ENCODE data around the gene SHLD1.

Gene SHLD1

DNA sequence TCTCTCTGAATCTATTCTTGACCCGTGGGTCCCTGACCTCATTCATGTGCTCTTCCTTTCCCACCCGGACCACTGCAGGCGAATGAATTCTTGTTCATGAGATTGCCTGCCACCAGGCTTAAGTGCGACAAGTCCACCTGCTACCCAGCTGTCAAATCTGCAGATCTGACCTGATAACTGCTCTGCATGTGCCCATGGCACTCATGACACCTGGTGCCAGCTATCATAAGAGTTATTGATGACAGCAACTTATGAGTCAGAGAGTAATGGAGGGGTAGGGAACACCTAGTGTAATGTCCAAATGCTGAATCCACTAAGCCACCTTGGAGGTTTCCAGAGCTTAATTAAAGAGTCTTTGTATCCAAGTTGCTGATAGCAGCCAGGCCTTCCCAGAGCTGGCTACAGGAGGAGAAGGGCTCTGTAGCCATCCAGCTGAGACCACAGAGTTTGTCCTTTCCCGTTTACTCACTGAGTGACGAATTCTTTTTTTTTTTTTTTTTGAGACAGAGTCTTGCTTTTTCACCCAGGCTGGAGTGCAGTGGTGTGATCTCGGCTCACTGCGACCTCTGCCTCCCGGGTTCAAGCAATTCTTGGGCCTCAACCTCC, 17.4 kb downstream of the SHLD1 start:
- TF ChIP-seq YY1 (IDR thresholded peaks at IDR 0.05; ENCODE audit: low read depth) = no peak
- no peak for TF ChIP-seq CEBPB (IDR thresholded peaks at IDR 0.05)
- TF ChIP-seq RAD21 (IDR thresholded peaks at IDR 0.05; ENCODE audit: low read depth) = no peak
- no peak for TF ChIP-seq ZBTB7A (IDR thresholded peaks at IDR 0.05; ENCODE audit: low read depth)
- no peak for TF ChIP-seq EP300 (IDR thresholded peaks at IDR 0.05; ENCODE audit: borderline replicate concordance)
- no peak for TF ChIP-seq CREB1 (IDR thresholded peaks at IDR 0.05; ENCODE audit: low read depth)
- TF ChIP-seq, protein P1, sequence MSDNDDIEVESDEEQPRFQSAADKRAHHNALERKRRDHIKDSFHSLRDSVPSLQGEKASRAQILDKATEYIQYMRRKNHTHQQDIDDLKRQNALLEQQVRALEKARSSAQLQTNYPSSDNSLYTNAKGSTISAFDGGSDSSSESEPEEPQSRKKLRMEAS (IDR thresholded peaks at IDR 0.05) = no peak
- TF ChIP-seq TCF12 (IDR thresholded peaks at IDR 0.05; ENCODE audit: low read depth) = no peak
- no peak for TF ChIP-seq NFIC (IDR thresholded peaks at IDR 0.05)
- no peak for TF ChIP-seq TAF1 (IDR thresholded peaks at IDR 0.05; ENCODE audit: low read depth)
- TF ChIP-seq REST (IDR thresholded peaks at IDR 0.05; ENCODE audit: low read depth) = no peak
- no peak for TF ChIP-seq TEAD4 (IDR thresholded peaks at IDR 0.05)
- TF ChIP-seq EGR1 (IDR thresholded peaks at IDR 0.05) = no peak
- no peak for TF ChIP-seq FOXM1 (IDR thresholded peaks at IDR 0.05; ENCODE audit: borderline replicate concordance, low read depth)
- TF ChIP-seq, protein P2, sequence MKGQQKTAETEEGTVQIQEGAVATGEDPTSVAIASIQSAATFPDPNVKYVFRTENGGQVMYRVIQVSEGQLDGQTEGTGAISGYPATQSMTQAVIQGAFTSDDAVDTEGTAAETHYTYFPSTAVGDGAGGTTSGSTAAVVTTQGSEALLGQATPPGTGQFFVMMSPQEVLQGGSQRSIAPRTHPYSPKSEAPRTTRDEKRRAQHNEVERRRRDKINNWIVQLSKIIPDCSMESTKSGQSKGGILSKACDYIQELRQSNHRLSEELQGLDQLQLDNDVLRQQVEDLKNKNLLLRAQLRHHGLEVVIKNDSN (IDR thresholded peaks at IDR 0.05) = no peak

DNA sequence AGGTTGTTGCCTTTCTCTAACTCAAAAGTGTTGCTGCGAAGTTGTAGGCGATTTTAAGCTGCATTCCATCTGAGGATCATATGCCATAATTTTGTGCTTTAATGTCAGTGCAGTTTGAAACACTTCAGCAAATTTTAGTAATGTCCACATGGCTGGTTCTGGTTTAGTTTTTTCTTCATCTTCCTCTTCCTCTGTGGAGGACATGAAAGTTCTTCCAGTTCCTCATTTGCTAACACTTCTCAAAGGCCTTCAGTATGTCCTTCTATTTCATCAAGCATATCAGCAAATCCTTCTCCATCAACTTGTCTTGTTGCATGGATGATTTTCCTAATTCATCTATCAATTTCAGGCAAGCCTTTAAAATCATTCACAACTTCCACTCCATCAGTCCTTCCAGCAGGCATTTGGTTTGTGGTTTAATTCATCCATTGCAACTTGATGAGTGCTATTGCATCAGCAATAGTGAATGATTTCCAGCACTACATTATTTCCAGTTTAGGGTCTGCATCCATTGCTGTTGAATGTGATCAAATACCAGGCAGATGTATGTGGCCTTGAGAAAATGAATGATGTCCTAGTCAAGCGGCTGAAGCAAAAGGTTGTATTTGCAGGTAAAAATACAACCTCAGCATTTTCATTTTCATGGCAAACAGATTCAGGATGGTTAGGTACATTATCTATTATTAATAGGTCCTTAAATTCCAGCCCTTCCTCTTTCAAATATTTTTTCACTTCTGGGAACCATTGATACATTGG, 20.2 kb downstream of the SHLD1 start:
- TF ChIP-seq TAF1 (IDR thresholded peaks at IDR 0.05; ENCODE audit: low read depth) = no peak
- no peak for TF ChIP-seq REST (IDR thresholded peaks at IDR 0.05; ENCODE audit: low read depth)
- no peak for TF ChIP-seq EP300 (IDR thresholded peaks at IDR 0.05; ENCODE audit: borderline replicate concordance)
- TF ChIP-seq CEBPB (IDR thresholded peaks at IDR 0.05) = no peak
- no peak for TF ChIP-seq ZBTB7A (IDR thresholded peaks at IDR 0.05; ENCODE audit: low read depth)
- no peak for TF ChIP-seq RAD21 (IDR thresholded peaks at IDR 0.05; ENCODE audit: low read depth)

GRCh38 chr20:5770987-5771318, 20.8 kb downstream of the SHLD1 start:
- TF ChIP-seq, protein P1 (IDR thresholded peaks at IDR 0.05) = no peak
- TF ChIP-seq TCF12 (IDR thresholded peaks at IDR 0.05; ENCODE audit: low read depth) = no peak
- TF ChIP-seq TEAD4 (IDR thresholded peaks at IDR 0.05) = no peak
- TF ChIP-seq TAF1 (IDR thresholded peaks at IDR 0.05; ENCODE audit: low read depth) = no peak
- no peak for TF ChIP-seq ZBTB7A (IDR thresholded peaks at IDR 0.05; ENCODE audit: low read depth)
- no peak for TF ChIP-seq CEBPB (IDR thresholded peaks at IDR 0.05)
- TF ChIP-seq YY1 (IDR thresholded peaks at IDR 0.05; ENCODE audit: low read depth) = no peak
- no peak for TF ChIP-seq REST (IDR thresholded peaks at IDR 0.05; ENCODE audit: low read depth)
- no peak for TF ChIP-seq FOXM1 (IDR thresholded peaks at IDR 0.05; ENCODE audit: borderline replicate concordance, low read depth)
- TF ChIP-seq, protein P2 (IDR thresholded peaks at IDR 0.05) = no peak
- TF ChIP-seq EGR1 (IDR thresholded peaks at IDR 0.05) = no peak
- TF ChIP-seq NFIC (IDR thresholded peaks at IDR 0.05) = no peak
- no peak for TF ChIP-seq CREB1 (IDR thresholded peaks at IDR 0.05; ENCODE audit: low read depth)
- no peak for TF ChIP-seq RAD21 (IDR thresholded peaks at IDR 0.05; ENCODE audit: low read depth)
- TF ChIP-seq EP300 (IDR thresholded peaks at IDR 0.05; ENCODE audit: borderline replicate concordance) = no peak

GRCh38 chr20:5772704-5773103, 22.5 kb downstream of the SHLD1 start:
- TF ChIP-seq, protein P2 (IDR thresholded peaks at IDR 0.05) = no peak
- TF ChIP-seq TAF1 (IDR thresholded peaks at IDR 0.05; ENCODE audit: low read depth) = no peak
- TF ChIP-seq ZBTB7A (IDR thresholded peaks at IDR 0.05; ENCODE audit: low read depth) = no peak
- TF ChIP-seq CREB1 (IDR thresholded peaks at IDR 0.05; ENCODE audit: low read depth) = no peak
- no peak for TF ChIP-seq FOXM1 (IDR thresholded peaks at IDR 0.05; ENCODE audit: borderline replicate concordance, low read depth)
- TF ChIP-seq REST (IDR thresholded peaks at IDR 0.05; ENCODE audit: low read depth) = no peak
- no peak for TF ChIP-seq TEAD4 (IDR thresholded peaks at IDR 0.05)
- no peak for TF ChIP-seq CEBPB (IDR thresholded peaks at IDR 0.05)
- TF ChIP-seq RAD21 (IDR thresholded peaks at IDR 0.05; ENCODE audit: low read depth) = no peak
- TF ChIP-seq NFIC (IDR thresholded peaks at IDR 0.05) = no peak
- TF ChIP-seq YY1 (IDR thresholded peaks at IDR 0.05; ENCODE audit: low read depth) = no peak
- TF ChIP-seq EGR1 (IDR thresholded peaks at IDR 0.05) = no peak

All from Ishikawa (cell line).